ENCODE results near the gene RFX1. TPM values are rescaled to one million over a fixed set of nuclear protein-coding genes. Genes with fewer than 3 reads are reported as not detected.

The RFX1 gene
- total and polyA plus RNA-seq, 4 donors = 1.8 to 5.6 (median 3.5) TPM

DNA sequence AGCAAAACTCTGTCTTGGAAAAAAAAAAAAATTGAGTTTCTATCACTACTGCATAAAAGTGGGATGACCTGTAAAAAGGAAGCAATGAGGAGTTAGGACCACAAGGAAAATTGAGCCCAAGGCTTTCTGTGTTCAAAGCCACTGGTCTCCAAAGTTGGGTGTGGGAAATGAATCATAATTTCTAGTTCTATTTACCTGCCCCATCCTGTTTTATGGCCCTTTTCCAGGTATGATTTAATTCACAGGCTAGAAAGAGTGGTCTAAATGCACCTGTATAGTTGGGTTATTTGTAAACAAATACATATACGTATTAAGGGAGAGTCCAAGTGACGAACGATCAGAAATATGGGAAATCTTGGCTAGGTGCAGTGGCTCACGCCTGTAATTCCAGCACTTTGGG, 59.7 kb downstream of the RFX1 start (continued):
- TF ChIP-seq CTCF (IDR thresholded peaks at IDR 0.05; ENCODE audit: low read depth, low read length, missing input control) = no peak

- TF ChIP-seq GABPA (IDR thresholded peaks at IDR 0.05 in 1 of 2, conservative IDR thresholded peaks at IDR 0.05 in 1 of 2) = no peak
- TF ChIP-seq RAD21 (IDR thresholded peaks at IDR 0.05) = no peak
- no peak for TF ChIP-seq HNF4G (IDR thresholded peaks at IDR 0.05)
- TF ChIP-seq FOXA2 (IDR thresholded peaks at IDR 0.05) = no peak
- TF ChIP-seq FOXA1 (IDR thresholded peaks at IDR 0.05) = no peak
- TF ChIP-seq TAF1 (conservative IDR thresholded peaks at IDR 0.05) = no peak
- TF ChIP-seq NR2F2 (IDR thresholded peaks at IDR 0.05) = no peak
- no peak for TF ChIP-seq CTCF (IDR thresholded peaks at IDR 0.05; ENCODE audit: low read depth, low read length, missing input control)
- TF ChIP-seq ZBTB33 (IDR thresholded peaks at IDR 0.05) = no peak
- TF ChIP-seq YY1 (IDR thresholded peaks at IDR 0.05) = no peak
- TF ChIP-seq JUND (IDR thresholded peaks at IDR 0.05) = no peak
- TF ChIP-seq SP1 (IDR thresholded peaks at IDR 0.05) = no peak
- TF ChIP-seq, protein P1, sequence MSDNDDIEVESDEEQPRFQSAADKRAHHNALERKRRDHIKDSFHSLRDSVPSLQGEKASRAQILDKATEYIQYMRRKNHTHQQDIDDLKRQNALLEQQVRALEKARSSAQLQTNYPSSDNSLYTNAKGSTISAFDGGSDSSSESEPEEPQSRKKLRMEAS (IDR thresholded peaks at IDR 0.05) = no peak
- no peak for TF ChIP-seq RXRA (IDR thresholded peaks at IDR 0.05)
- peaks cover 0 to 3% (median 0%) of the 10 kb centered on the region in 4 donors for H3K27me3 ChIP-seq (ENCODE audit: control insufficient read depth in 4 of 4, insufficient read depth in 4 of 4, low read length in 3 of 4)
- H3K36me3 ChIP-seq (ENCODE audit: control insufficient read depth in 4 of 4, insufficient read depth in 3 of 4, low read depth in 1 of 4, low read length in 3 of 4) = no peaks in the 10 kb centered on the region
- no peak overlapping the region for H3K27ac ChIP-seq (ENCODE audit: low read depth in 1 of 2, low read length in 2 of 2)
- H3K9ac ChIP-seq (ENCODE audit: low read depth in 1 of 2, low read length in 2 of 2) = no peak overlapping the region
- no peaks in the 10 kb centered on the region for H3K4me1 ChIP-seq (ENCODE audit: control insufficient read depth in 4 of 4, insufficient read depth in 4 of 4, low read length in 3 of 4)
- no peak for DNase-seq (ENCODE audit: low spot score)
- H3K4me3 ChIP-seq (ENCODE audit: low read depth in 1 of 3, low read length in 3 of 3) = no peak overlapping the region
- H3K9me3 ChIP-seq (ENCODE audit: control insufficient read depth in 4 of 4, low read length in 3 of 4) = no peaks in the 10 kb centered on the region
- WGBS = 98% methylated on average over 1 of the region's 1 CpG
Observed at GRCh38 chr19:13942023-13942684, 64.0 kb downstream of the RFX1 start.

Data from liver (tissue), 9 donors.